Measurements from ENCODE around the gene PPP1R36.
"Not testable (repeated sequence)": the region's sequence is repeated elsewhere in the genome, so short reads cannot be mapped to it uniquely, and the experiment has no call there.

Gene PPP1R36

DNA sequence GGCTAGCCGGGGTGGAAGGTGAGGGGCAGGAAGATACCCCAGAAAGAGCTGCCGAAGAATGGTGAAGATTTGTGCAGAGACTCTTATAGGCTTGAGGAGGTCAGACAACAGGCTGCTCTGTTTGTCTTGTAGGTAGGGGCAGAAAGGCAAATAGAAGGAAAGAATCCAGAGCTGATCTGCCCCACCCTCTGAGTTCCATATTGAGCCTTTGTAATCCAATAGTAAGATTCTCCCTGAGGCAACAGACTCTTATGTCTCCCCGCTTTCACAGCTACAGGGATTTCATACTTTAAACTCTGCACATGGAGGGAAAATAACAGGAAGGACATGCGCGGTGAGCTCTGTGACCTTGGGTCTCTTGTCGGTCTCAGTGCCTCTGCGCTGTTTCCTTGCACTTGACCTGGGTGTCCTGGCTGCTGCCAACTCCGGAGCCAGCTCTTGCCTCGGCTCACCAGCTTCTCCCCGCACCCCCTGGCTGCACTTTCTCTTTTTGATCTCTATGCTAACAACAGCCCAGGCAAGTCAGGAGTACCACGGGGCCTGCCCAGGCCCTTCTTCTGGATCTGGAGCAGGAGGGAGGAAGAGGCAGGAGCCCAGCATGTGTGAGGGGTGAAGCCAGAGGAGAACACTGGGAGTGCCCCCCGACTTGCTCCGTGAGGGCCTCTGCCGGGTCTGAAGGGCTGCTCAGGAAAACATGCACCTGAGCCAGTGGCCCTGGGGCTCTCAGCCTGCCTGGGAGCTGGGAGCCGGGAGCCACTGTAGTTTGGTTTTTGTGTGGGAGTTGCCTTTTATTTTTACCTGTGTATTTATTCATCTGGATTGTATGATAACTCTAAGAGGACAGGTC, 75.8 kb downstream of the PPP1R36 start:
- TF ChIP-seq, protein P1, sequence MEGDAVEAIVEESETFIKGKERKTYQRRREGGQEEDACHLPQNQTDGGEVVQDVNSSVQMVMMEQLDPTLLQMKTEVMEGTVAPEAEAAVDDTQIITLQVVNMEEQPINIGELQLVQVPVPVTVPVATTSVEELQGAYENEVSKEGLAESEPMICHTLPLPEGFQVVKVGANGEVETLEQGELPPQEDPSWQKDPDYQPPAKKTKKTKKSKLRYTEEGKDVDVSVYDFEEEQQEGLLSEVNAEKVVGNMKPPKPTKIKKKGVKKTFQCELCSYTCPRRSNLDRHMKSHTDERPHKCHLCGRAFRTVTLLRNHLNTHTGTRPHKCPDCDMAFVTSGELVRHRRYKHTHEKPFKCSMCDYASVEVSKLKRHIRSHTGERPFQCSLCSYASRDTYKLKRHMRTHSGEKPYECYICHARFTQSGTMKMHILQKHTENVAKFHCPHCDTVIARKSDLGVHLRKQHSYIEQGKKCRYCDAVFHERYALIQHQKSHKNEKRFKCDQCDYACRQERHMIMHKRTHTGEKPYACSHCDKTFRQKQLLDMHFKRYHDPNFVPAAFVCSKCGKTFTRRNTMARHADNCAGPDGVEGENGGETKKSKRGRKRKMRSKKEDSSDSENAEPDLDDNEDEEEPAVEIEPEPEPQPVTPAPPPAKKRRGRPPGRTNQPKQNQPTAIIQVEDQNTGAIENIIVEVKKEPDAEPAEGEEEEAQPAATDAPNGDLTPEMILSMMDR (IDR thresholded peaks at IDR 0.05; ENCODE audit: control insufficient read depth, insufficient read depth, low read depth, low read length, missing control alignments), result no peak
- H3K4me3 ChIP-seq (ENCODE audit: control insufficient read depth, low read depth, low read length), result no peak overlapping the region
- DNase-seq (ENCODE audit: low read depth), result no peak

DNA sequence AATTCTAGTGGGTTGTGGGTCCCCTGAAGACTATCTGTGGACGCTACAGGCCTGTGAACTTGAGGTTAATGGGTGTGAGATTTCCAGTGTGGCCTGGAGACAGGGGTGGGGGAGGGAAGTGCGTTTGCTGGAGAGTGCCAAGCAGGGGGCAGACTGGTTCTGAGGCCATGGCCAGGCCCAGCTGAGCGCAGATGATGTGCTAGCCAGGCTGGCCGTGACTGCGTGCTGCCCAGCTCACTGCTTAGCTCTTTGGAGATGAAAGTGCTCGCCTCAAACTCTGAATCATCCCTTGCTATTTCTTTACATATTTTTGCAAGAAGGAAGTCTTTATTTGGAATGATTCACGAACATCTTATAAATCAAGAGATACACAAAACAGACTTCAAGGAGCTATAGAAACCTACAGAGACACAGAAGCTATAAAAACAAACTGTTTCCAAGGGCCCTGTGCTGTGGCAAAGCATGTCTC, 79.2 kb downstream of the PPP1R36 start:
- no peak overlapping the region for H3K4me3 ChIP-seq (ENCODE audit: control insufficient read depth, low read depth, low read length)
- peak; percentile 87 for DNase-seq (ENCODE audit: low read depth)
- TF ChIP-seq, protein P1 (IDR thresholded peaks at IDR 0.05; ENCODE audit: control insufficient read depth, insufficient read depth, low read depth, low read length, missing control alignments), result no peak

DNA sequence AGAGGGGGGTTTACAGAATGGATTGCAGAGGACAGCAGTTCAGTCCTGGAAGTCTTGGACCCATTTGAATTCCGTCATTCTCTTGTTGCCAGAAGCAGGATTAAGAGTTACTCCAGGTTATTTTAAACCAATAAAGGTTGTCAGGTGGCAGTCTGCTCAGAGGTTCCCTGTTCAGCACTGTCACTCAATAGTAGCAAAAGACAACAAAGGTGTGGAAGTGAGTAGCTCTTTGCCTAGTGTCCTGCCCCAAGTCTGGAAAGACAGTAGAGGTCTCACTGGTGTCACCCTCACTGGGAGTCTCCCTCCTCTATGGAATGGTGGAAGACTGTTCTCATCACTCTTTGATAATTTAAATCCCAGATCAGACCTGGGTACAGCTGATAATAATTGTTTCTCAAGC, 81.0 kb downstream of the PPP1R36 start:
- TF ChIP-seq, protein P1 (IDR thresholded peaks at IDR 0.05; ENCODE audit: control insufficient read depth, insufficient read depth, low read depth, low read length, missing control alignments), result no peak
- DNase-seq (ENCODE audit: low read depth), result no peak
- H3K4me3 ChIP-seq (ENCODE audit: control insufficient read depth, low read depth, low read length), result no peak overlapping the region

DNA sequence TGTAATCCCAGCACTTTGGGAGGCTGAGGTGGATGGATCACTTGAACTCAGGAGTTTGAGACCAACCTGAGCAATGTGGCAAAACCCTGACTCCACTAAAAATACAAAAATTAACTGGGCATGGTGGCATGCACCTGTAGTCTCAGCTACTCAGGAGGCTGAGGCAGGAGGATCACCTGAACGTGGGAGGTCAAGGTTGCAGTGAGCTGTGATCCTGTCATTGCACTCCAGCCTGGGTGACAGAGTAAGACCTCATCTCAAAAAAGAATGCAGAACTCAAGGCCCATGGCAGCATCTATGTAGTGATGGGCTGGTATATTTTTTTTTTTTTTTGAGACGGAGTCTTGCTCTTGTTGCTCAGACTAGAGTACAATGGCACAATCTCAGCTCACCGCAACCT, 81.5 kb downstream of the PPP1R36 start:
- DNase-seq (ENCODE audit: low read depth); H3K4me3 ChIP-seq (ENCODE audit: control insufficient read depth, low read depth, low read length): not testable (repeated sequence)

DNA sequence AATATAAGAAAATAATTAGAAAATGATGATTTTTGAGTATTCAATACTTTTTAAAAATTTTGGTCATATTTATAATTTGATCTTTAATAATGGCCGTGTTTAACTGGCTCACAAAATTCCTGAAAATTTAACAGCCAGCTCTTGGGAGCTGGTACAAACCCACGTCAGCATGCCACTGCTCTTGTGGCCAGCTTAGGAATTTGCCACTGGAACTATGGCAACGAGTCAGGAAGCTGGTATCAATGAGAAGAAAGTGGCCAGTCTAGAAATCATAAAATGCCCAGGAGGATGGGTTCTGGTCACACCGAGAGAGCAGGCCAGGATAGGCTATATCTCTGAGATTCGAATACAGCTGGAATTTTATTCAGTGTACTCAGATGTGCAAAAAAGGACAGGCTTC, 82.3 kb downstream of the PPP1R36 start:
- DNase-seq (ENCODE audit: low read depth), result no peak
- H3K4me3 ChIP-seq (ENCODE audit: control insufficient read depth, low read depth, low read length), result no peak overlapping the region
- TF ChIP-seq, protein P1 (IDR thresholded peaks at IDR 0.05; ENCODE audit: control insufficient read depth, insufficient read depth, low read depth, low read length, missing control alignments), result no peak

DNA sequence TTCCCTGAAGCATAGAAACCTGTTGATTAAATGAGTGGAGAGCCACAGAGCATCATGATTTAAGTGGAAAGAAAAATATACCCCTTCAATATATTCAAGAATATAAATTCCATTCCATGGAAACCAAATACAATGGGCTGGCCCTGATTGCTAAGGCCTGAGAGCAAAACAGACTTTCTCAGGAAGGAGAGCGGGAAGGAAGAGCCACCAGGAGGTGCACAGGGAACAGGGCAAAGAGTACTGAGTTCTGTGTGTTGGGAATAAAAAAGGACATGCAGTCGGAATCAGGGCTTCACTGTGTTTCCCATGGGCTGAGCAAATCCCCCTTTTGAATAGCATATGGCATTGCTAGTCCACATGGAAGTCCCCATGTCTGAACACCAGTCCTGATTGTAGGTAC, 84.8 kb downstream of the PPP1R36 start:
- no peak overlapping the region for H3K4me3 ChIP-seq (ENCODE audit: control insufficient read depth, low read depth, low read length)
- TF ChIP-seq, protein P1 (IDR thresholded peaks at IDR 0.05; ENCODE audit: control insufficient read depth, insufficient read depth, low read depth, low read length, missing control alignments), result no peak
- no peak for DNase-seq (ENCODE audit: low read depth)

DNA sequence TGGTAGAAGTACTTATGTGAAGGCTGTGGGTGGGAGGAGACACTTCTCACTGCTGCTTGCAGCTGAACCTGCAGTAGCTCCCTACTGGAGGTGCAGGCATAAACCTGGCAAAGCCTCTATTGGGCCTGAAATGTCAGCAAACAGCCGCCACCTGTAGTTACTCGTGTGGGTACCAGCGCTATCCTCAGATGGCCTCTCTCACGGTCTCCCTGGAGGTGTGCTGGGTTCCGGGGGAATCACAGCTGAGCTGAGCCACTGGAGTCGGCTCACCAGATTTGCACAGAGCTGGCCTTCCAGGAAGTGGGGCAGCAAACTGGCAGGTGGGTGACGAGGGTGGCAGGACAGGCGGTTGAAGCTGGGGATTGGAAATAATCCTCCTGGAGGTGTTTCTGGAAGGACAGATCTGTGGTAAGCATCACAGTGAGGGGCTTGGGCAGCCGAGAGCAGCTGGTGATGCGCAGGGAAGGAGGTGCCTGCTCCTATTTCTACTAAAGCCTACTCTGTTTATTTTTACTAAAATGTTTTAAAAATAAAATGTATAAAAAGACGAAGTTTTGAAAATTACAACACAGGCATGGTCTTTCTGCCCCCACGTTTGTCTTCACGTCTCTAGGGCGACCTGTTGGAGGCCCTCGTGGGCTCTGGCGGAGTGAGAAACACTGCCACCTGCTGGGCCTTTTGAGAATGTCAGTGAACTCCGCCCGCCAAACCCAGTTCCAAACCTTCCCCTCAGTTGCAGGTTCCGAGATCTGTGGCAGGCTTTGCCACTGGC, 86.6 kb downstream of the PPP1R36 start:
- no peak for DNase-seq (ENCODE audit: low read depth)
- no peak overlapping the region for H3K4me3 ChIP-seq (ENCODE audit: control insufficient read depth, low read depth, low read length)
- TF ChIP-seq, protein P1 (IDR thresholded peaks at IDR 0.05; ENCODE audit: control insufficient read depth, insufficient read depth, low read depth, low read length, missing control alignments), result peak; percentile 79

Data from AG09309 (cell line).